GM18858 (cell line): ENCODE measurements around the gene KLHDC7B.

ENCODE experiments used
- ATAC-seq: cut with Tn5 transposase; IDR thresholded peaks from one replicate; pipeline ENCODE4 v1.9.1; 2021; ENCODE audit not compliant: unreplicated experiment

The KLHDC7B gene

DNA sequence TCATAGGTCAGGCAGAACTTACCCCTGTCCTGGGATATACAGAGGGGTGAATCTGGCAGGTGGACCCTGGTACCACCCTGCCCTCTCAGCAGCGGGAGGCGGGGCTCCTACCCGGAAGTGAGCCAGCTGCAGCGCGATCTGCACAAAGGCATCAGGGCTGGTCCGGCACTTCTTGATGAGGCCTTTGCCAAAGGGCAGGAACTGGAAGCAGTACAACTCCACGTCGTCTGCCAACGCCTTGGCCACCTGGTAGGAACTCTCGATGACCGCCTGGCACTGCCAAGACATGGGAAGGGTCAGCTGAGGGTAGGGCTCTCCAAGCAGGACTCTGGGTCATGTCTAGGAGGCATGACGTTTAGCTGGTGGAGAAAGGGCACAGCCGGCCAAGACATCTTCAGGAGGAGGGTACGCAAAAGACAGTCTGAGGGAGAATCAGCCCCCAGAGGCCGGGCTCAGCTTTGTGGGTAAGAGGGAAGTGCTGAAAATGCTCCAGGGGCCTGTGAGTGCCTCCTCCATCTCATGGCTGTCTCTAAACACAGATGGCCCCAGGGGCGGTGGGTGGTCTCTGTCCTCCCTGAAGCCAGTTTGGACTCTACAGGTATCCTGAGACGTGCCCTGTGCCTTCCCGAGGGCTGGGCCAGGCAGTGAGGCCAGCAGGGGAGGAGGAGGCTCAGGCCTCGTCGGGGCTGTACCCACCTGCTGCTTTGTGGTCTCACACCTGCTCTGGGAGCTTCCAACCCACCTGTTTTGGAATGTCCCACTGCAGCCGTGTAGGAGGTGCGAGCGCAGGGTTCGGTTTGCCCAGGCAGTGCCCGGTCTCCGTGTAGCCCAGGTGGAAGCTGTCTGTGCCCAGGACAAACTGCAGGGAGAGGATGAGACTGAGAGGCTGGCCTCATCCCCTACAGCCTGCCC, 25.8 kb downstream of the KLHDC7B start:
- no peak for ATAC-seq

DNA sequence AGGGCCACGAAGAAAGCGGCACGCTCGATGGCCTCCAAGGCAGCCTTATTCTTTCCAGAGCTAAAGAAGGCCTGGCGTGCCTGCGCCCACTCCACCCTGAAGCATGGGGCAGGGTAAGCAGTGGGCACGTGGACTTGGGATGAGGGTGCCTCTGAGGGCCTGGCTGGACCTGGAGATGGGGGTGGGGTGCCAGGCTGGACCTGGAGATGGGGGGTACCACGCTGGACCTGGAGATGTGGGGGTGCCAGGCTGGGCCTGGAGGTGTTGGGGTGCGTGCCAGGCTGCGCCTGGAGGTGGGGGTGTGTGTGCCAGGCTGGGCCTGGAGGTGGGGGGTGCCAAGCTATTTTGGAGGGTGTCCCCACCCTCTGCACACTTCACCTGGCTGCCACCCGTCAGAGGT, 27.3 kb downstream of the KLHDC7B start:
- ATAC-seq: no peak

GRCh38 chr22:50573491-50574382, 28.0 kb downstream of the KLHDC7B start:
- ATAC-seq: no peak

DNA sequence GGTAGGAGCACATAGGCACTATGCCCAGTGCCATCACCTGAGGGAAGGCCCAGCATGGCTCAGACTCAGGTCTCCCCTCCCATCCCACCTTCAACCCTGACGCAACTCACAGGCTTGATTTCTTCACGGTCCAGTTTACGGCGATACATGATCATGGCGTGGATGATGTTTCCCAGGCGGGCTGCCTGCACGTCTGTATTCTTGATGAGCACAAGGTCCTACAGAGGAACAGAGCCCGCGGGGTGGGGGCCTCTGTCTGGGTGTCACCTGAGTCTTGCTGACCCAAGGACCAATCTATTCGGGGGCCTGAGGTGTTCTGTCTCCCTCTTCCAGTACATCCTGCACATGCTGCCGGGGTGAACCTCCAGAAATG, 28.7 kb downstream of the KLHDC7B start:
- ATAC-seq: no peak

DNA sequence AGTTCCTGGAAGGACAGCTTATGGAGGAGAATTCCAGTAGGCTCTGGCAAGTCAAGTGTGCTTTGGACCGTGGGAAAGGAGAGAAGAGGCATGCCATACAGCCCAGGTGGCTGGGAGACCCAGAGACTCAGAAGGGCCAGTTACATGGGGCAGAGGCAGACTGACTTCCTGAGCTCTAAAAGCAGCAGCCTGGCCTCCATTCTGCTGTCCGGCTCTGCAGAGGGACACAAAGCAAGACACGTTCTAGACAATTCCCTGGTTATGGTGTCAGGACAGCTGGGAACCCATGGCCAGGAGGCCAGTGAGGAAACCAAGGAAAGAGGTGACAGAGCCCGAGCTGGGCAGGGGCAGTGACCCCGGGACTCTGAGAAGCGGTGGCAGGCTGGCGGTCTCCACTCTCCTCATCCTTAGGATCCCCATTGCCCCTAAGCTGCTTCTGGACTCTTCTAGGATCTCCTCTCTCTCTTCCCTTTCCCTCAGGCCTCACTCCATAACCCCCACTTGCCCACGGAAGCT, 29.8 kb downstream of the KLHDC7B start:
- no peak for ATAC-seq

DNA sequence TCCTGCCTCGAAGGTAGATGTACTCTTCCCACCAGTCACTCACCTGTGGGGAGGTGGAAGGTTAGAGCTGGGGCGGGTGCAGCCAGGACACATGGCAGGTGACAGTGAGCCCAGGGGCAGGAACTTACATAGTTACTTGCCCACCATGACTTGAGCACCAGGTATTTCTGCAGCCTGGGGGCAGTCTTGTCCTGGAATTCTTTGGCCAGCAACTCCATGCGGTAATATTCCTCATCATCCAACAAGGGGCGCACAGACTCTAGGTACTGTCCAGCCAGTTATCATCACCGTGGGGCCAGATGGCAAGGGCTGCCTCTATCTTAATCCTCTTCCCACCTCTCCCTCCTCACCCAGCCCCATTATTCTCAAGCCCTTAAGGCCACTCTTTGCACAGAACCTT, 30.4 kb downstream of the KLHDC7B start:
- ATAC-seq: no peak

GRCh38 chr22:50576806-50577696, 31.4 kb downstream of the KLHDC7B start:
- ATAC-seq: no peak

GRCh38 chr22:50577697-50577986, 31.9 kb downstream of the KLHDC7B start:
- no peak for ATAC-seq

GRCh38 chr22:50577987-50578775, 32.5 kb downstream of the KLHDC7B start, which contains the start of gene CPT1B:
Gene CPT1B, minus strand, starts transcription at chr22:50578427. Its CDS starts 512 bp downstream, at chr22:50577915.
- ATAC-seq: no peak

DNA sequence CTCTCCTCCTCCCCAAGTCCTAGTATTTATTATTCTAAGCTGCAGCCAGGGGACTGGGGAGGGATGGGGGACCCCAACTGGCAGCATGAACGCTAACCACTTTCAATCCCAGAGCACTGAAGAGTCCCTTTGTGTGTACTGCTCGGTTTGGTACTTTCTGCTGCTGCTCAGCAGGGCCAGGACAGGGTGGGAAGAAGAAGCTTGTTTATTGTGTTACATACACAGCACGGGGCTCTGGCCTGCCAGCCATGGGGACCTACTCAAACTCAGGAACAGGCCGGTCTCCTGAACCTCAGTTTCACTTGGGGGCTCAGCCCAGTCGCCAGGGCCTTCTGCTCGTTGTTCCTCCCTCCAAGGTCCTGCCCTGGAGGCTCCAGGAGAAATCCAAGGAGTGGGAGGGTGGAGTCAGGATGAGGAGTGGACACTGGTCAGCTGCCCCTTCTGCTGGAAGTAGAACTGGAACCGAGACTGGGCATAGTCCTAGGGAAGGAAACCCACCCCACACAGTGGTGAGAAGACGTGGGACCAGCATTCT, 33.1 kb downstream of the KLHDC7B start:
- no peak for ATAC-seq

DNA sequence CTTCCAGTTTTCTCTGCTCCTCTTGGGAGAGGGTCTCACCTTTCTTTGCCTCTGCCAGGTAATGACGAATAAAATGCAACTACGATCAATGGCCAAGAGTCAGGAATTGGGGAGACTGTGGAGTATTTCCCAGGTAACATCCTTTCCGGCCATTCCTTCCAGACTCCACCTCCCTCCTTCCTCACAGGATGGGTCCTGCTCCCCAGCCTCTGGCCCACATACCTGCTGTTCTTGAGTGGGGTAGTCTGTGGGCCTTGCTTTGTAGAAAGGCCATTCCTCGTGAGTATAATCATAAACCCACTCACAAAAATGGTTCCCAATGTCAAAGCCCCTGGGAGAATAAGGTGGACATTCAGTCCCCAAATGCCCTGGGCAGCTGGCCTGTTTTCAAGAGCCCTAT, 34.1 kb downstream of the KLHDC7B start:
- ATAC-seq: no peak

DNA sequence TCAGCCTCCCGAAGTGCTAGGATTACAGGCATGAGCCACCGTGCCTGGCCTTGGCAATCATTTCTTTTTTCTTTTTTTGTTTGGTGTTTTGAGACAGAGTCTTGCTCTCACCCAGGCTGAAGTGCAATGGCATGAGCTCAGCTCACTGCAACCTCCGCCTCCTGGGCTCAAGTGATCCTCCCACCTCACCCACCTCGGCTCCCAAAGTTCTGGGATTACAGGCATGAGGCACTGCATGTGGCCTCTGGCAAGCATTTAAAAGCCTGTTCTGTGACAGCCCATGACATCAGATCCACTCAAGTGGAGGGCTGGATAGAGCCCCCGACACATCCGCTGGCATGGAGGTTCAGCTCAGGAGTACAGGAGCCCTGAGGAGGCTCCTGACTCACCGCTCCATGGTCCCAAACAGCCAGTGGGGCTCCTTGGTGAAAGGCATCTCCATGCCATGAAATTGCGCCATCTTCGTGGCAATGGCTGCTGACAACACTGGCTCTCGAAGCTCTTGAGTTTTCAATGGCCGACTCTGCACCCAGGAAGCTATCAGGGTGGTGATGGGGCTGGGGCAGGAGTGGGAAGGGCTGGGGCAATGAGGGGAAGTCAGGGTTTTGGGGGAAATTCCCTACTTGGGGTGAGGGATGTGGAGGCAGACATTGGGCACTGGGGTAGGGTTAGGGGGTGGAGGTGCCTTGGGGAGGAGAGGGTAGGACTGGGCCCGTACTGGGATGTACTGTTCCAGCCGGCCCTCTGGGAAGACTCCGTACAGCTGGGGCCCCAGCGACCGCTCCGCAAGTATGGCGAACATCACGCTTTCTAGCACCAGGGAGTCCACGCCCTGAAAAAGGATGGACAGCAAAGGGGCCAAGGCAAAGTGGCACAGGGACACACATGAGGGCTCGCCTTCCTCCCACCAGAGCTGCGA, 35.6 kb downstream of the KLHDC7B start:
- no peak for ATAC-seq

DNA sequence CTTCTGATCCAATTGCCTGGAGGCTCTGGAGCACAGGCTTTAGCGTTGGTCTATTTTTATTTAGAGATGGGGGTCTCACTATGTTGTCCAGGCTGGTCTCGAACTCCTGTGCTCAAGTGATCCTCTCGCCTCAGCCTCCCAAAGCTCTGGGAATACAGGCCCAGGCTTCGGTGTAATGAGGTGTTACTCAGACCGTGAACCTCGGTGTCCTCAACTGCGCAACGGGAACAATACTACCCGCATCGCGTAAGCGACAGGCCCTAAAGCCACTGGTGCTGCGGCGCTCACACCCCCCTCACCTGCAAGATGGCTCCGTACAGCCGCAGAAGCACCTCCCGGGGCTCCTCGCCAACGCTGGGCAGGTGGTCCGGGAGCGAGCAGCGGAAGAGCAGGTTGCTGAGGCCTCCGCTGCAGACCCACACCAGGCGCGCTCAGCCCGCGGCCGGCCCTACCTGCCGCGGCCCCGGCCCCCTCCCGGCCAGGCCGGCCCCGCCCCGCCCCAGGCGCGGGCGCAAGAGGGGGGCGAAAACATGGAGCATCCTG, 36.3 kb downstream of the KLHDC7B start:
- no peak for ATAC-seq

DNA sequence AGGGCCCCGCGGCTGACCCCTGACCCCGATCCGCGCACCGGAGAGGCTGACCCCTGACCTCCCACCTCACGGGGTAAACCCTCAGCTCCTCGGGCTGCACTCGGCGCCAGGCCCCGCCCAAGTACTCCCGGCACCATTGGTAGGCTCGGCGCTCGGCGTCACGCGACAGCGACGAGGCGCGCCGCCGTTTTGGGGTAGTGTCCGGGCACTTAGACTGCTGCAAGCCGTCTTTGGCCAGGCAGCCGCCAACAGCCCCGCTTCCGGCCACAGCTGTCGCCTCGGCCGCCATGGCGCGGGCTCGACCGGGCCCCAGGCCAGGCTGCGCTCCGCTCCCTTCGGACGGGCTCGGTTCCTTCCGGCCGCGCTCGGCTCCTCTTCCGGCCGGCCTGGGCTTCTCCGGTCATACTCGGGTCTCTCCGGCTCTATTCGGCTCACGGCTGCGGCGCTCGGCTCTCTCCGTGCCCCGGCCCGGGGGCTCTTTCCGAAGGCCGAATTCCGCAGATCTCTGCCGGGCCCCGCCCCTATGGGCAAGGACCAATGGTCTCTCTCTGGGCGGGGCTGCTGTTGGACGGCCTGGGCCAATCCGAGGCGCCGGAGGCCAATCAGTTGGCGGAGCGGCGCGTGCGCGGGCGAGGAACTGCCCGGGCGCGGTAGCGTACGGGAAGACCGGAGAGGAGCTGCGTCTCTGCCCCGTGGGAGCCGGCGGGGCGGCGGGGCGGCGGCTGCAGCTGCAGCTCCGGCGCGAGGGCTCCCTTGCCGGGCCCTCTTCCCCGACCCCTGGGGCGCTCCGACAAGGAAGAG, 37.0 kb downstream of the KLHDC7B start, which contains the start of gene CHKB:
TSS of gene CHKB (minus strand) at position 357 of the 801 bp plus-strand sequence. CDS start at position 289, 68 bp downstream.
- peak; percentile 84 for ATAC-seq

GRCh38 chr22:50583294-50583861, 37.7 kb downstream of the KLHDC7B start:
- peak; percentile 17 for ATAC-seq

GRCh38 chr22:50584106-50585096, 38.7 kb downstream of the KLHDC7B start:
- no peak for ATAC-seq
